HFF-Myc (cell line): ENCODE results near the gene NEK4.

Experiments
- DNase-seq: peaks from one replicate; pipeline ENCODE4 v3.0.0-alpha.2; 2011; ENCODE audit warnings: low read depth; ENCODE audit errors: extremely low read depth
- H3K4me3 ChIP-seq: replicated peaks from 2 replicates; pipeline ENCODE4 v1.5.1; 2011; ENCODE audit warnings: low read depth, mild to moderate bottlenecking, control low read depth, low read length
- TF ChIP-seq, protein P1 (sequence below): IDR thresholded peaks from 2 replicates; pipeline ENCODE4 v1.5.1; 2012; ENCODE audit warnings: mild to moderate bottlenecking, low read depth, low read length, control low read depth; ENCODE audit errors: missing control alignments

Gene NEK4

DNA sequence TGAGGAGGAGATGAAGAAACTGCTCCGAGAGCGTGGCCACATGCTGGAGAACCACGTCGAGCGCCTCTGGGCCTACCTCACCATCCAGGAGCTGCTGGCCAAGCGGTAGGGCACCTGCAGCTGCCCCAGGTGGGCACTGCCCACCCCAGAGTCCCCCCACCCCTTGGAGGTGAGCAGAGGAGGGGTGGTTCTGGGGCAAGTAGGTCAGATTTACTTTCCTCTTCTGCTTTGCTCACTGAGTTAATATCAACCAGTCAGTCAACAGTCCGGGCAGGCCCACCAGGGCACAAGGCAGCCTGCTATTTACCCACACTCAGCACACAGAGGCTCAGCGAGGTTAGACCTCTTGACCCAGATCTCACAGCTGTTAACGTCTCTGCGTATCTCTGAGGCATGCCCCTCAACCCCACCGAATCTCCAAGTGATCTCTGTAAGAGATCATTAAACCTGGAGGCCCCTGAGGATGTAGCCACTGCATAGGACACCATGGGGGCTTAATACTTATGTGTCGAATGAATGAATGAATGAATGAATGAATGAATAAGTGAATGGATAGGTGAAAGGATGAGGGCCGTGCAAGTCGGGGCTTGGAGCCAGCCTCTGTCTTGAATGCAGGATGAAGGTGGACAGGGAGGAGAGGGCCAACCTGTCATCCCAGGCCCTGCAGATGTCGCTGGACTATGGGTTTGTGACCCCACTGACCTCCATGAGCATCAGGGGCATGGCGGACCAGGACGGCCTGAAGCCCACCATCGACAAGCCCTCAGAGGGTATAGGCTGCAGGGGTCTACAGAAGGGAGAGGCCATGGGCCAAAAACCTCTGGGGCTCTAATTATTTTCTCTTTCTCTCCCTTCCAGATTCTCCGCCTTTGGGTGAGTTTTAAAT is 15.8 kb upstream of the NEK4 start:
- TF ChIP-seq, protein P1, sequence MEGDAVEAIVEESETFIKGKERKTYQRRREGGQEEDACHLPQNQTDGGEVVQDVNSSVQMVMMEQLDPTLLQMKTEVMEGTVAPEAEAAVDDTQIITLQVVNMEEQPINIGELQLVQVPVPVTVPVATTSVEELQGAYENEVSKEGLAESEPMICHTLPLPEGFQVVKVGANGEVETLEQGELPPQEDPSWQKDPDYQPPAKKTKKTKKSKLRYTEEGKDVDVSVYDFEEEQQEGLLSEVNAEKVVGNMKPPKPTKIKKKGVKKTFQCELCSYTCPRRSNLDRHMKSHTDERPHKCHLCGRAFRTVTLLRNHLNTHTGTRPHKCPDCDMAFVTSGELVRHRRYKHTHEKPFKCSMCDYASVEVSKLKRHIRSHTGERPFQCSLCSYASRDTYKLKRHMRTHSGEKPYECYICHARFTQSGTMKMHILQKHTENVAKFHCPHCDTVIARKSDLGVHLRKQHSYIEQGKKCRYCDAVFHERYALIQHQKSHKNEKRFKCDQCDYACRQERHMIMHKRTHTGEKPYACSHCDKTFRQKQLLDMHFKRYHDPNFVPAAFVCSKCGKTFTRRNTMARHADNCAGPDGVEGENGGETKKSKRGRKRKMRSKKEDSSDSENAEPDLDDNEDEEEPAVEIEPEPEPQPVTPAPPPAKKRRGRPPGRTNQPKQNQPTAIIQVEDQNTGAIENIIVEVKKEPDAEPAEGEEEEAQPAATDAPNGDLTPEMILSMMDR, result no peak
- no peak overlapping the region for H3K4me3 ChIP-seq
- DNase-seq, result no peak

DNA sequence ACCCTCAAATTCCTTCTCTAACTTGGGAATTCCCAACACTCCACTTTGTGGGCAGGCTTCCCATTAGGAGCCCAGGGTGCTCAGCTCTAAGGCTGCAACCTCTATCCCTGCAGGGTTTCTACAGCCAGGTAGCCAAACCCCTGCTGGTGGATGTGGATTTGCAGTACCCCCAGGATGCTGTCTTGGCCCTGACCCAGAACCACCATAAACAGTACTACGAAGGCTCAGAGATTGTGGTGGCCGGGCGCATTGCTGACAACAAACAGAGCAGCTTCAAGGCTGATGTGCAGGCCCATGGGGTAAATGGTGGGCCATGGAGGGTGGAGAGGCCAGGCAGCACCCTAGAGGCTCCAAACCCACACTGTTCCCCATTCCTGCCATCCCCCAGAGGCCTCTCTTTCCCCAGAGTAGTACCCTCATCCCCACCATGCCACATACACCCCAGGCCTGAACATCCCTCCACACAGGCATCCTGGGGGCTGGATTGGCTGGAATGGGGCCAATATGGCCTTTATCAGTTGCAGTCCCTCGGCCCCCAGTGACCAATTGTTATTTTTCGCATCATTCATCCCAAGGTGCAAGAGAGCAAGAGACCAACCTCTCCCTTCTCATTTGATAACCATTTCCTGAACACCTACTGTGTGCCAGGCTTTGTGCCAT is 14.3 kb upstream of the NEK4 start:
- TF ChIP-seq, protein P1, result no peak
- no peak for DNase-seq
- no peak overlapping the region for H3K4me3 ChIP-seq

DNA sequence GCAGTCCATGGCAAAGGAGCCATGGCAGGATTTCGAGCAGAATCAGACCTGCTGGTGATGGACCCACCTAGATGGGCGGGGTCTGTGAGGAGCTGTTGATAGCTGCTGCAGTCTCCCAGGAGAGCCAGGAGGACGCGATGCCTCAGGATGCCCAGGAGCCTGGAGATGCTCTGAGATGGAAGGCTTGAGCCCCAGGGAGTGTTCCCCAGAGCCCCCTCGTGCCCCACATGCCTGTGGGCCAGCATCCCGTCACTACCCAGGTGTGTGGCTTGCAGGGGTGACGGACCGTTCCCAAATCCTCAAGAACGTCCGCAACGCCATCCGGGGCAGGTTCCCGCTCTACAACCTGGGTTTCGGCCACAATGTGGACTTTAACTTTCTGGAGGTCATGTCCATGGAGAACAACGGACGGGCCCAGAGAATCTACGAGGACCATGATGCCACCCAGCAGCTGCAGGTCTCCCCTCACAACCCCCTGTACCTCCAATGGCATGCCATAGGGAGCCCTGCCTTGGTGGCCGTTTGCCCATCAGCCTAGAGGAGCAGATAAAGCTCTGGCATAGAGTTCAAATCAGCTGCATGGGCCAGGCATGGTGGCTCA is 13.4 kb upstream of the NEK4 start:
- no peak for DNase-seq
- TF ChIP-seq, protein P1, result no peak
- H3K4me3 ChIP-seq, result no peak overlapping the region

DNA sequence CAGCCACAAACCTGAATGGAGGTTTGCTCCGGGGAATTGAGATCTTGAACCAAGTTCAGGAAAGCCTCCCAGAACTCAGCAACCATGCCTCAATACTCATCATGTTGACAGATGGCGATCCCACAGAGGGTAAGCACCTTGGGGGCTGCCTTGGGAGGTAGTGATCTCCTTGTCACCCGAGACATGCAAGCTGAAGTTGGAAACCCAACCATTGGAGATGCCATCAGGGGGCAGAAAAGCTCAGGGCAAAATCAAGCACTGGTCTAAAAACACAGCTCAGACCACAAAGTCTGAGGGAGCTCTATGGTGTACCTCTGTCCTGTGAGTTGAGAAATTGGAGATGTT is 12.4 kb upstream of the NEK4 start:
- no peak for DNase-seq
- no peak overlapping the region for H3K4me3 ChIP-seq
- TF ChIP-seq, protein P1, result no peak

DNA sequence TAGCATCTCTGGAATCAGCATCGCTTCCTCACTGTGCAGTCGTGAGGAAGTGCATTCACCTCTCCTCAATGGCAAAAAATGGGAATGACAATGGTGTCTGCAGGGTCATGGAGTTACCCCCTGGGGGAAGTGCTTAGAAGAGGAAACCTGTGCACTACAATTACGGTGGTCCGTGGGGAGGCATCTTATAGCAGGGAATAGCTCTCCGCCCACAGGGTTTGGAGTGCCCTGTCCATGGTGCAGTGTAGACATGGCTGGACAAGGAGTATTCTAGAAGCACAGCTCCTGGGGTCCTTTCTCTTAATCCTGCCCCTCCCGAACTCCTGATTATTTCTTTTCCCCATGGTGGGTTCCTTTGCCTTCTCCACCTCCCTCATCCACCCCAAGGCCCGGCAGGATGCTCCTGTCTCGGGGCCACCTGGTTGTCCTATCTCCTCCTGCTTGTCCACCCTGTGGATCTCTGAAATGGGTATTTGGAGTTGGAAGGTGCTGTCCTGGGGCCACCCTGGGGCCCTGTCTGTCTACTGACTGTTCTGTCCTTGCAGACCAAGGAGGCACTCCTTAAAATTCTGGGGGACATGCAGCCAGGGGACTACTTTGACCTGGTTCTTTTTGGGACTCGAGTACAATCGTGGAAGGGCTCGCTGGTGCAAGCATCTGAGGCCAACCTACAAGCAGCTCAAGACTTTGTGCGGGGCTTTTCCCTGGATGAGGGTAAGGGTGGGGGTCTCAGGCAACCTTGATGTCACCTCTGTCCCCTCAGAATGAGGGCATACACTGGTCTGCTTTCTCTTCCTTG is 11.9 kb upstream of the NEK4 start:
- DNase-seq, result no peak
- TF ChIP-seq, protein P1, result no peak

DNA sequence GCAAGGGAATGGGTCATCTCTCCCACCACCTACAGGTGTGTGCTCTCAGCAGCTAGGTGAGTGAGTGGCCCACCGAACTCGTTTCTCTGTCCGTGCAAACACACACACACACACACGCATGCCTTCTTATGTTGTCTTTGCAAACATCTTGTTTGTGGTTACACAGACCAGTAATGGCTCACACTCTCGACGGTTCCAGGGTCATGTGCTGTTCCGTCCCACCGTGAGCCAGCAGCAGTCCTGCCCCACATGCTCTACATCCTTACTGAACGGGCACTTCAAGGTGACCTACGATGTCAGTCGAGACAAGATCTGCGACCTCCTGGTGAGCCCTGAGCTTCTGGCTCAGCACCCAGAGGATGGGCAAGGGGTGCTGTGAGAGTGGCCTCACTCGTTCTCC is 11.0 kb upstream of the NEK4 start:
- H3K4me3 ChIP-seq, result no peak overlapping the region
- DNase-seq, result no peak
- TF ChIP-seq, protein P1, result no peak

More for the DNA sequence above, 11.9 kb upstream of the NEK4 start:
- H3K4me3 ChIP-seq, result no peak overlapping the region
